HCEC 1CT (cell line): ENCODE results near the gene AGAP1.
A peak's percentile ranks its signal among the peaks of the same experiment; 100 is the strongest.

ENCODE experiments used
- DNase-seq: peaks from one replicate; pipeline ENCODE4 v3.0.0-alpha.2; 2017

The AGAP1 gene

DNA sequence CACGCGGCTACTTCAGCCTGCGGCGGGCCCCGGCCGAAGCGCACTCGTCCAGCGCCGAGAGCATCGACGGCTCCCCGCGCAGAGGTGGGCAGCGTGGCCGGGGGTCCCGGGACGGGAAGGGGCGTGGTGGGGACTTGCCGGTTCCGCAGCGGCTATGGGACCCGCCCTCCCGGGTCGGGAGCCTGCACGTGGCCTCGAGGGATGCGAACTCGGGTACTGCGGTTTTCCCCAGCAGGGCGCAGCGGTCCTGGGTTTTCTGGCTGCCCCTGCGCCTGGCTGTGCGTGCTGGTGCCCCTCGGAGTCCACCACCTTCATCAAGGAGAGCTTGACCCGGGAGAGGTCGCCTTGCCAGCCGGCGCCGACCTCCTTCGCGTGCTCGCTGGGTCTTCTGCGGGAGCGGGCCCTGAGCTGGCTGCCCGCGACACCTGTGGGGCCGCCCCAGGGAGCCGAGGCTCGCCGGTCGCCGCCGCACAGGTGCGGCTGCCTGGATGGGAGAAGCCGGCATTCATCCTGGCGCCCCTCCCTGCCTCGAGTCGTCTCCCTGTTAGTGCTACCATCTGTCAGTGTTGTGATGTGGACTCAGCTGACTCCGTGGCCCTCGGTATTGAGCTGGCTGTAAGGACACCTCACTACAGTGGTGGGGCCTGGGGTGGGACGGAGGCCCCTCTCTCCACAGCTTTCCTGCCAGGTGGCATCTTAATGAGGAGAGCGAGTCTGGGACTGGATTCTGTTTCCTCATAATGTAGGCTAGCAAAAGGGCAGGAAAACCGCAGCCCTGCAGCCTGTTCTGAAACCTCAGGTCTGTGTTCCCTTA is 177.3 kb downstream of the AGAP1 start:
- no peak for DNase-seq

GRCh38 chr2:235672720-235673119 is 178.9 kb downstream of the AGAP1 start:
- no peak for DNase-seq

- DNase-seq, result no peak
Measured at GRCh38 chr2:235674146-235674545, 180.3 kb downstream of the AGAP1 start.

DNA sequence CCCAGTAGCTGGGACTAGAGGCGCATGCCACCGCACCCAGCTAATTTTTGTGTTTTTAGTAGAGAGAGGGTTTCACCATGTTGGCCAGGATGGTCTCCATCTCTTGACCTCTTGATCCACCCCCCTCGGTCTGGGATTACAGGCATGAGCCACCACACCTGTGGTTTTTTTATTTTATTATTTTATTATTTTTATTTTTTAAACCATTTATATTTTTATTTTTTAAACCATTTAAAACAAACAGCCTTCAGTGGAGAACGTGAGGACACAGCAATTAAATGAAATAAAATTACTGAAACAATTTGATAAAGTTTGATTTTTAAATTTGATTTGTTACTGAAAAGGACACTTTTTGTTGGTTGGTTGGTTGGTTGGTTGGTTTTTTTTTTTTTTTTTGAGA is 181.0 kb downstream of the AGAP1 start:
- no peak for DNase-seq

GRCh38 chr2:235675678-235676535 is 182.1 kb downstream of the AGAP1 start:
- DNase-seq, result peak; percentile 64

DNA sequence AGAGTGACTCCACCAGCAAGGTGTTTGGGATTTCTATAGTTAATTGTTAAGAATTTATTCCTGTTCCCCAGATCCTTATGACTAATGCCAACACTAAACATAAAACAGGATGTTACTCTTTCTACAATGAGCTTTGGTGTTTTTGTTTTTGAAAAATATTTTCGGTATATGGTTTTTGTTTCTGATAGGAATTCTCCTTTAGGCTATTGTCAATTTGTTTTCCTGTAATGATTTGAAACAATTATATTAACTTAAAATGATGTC is 182.6 kb downstream of the AGAP1 start:
- peak; percentile 9 for DNase-seq

DNA sequence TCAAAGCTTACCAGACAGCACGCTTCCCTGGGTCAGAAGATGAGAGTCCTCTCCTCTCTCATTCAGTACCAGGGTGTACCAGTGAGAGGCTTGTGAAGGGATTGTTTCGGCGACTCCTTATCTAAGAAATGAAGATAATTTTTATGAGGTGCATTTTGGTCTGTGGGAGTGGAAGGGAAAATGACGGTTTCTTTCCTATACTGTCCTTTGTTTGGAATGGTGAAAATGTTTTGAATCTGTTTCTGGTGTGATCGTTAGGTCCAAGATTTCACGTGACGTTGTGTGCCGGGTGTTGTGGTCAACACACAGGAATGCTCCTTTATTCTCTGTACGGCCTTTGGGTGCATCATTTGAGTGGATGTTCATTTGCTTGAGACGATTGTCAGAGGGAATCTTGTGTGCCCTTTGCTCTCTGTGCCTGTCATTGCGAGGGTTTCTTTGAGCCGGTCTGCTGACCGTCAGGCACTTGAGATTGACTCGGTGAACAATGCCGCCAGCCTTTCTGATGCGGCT is 183.5 kb downstream of the AGAP1 start:
- DNase-seq, result no peak

- no peak for DNase-seq
Measured at GRCh38 chr2:235677937-235678336, 184.1 kb downstream of the AGAP1 start.

- no peak for DNase-seq
Measured at GRCh38 chr2:235678712-235679111, 184.9 kb downstream of the AGAP1 start.

- no peak for DNase-seq
Measured at GRCh38 chr2:235679471-235679870, 185.6 kb downstream of the AGAP1 start.

DNA sequence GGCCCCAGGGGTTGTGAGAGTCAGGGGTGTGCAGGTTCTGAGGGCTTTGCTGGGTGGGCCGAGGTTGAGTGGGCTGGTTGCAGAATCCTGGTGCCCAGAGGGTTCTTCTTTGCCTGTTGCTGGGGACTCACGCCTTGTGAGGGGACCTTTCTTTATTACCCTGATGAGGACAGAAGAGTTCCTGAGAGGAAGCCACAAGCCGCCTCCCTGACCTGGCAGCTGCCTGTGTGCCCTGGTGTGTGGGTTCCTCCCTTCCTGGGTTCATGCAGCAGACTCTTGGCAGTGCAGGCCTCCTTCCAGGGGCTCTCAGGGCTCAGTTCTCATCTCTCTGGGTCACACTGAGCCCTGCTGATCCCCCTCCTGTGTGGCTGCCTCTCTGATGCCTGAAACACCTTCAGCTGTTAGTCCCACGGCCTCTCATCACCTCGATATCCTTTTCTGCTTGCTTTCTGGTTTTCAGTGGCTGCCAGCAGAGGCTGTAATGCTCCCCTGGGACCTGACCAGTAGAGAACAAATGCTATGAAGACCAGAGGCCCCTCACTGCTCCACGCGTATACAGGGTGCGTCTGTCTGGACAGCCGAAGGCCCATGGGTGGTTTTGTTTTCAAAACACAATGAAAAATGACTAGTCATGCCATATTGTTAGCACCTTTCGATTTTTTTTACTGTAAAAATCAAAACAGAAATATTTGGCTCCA is 191.3 kb downstream of the AGAP1 start:
- no peak for DNase-seq

- no peak for DNase-seq
Measured at GRCh38 chr2:235688511-235689426, 194.9 kb downstream of the AGAP1 start.

DNA sequence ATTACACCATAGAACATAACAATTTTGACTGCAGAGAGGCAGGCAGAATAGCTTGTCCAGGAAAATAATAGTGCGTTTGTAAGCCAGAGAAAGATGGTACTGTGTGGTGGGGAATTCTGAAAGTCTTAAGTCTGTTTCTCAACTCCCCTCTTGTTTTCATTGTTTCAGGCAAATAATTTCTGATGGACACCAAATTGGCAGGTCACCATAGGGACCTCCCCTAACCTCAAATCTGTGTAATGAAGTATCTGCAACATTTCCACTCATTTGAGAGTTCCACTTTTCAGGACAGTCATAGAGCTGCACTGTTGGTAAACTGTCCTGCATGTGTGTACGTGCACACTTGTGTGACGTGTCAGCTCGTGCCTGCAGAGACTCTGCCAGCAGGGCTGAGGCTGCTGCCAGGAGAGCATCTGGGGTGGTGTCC is 195.6 kb downstream of the AGAP1 start:
- DNase-seq, result no peak

GRCh38 chr2:235690082-235690808 is 196.4 kb downstream of the AGAP1 start:
- no peak for DNase-seq

DNA sequence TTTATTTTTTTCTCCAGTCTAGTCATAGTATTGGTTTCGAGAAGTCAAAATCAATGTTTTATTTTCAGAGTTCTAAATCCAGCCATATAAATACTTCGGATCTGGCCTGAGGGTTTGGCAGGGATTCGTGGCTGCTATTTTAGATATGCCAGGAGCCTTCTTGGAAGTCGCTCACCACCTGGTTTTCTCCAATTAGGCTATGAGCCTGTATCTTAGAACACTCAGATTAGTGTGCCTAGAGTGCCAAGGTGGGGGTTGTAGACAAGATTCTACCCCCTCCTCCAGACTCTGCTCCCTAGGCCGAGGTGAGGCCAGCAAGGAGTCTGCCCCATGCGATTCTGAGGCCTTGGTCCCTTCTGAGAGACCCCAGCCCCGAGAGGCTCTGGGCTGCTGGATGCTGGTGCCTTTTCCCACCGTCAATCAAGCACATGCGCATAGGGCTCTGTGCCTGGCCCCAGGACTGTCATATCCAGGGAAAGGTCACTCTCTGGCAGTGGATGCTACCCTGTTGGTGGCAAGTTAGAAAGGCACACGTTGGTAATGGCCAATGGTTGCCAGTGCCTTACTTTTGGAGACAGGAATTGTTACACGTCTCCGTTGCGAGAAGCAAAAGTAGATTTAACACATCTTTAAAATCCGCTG is 197.1 kb downstream of the AGAP1 start:
- no peak for DNase-seq

DNA sequence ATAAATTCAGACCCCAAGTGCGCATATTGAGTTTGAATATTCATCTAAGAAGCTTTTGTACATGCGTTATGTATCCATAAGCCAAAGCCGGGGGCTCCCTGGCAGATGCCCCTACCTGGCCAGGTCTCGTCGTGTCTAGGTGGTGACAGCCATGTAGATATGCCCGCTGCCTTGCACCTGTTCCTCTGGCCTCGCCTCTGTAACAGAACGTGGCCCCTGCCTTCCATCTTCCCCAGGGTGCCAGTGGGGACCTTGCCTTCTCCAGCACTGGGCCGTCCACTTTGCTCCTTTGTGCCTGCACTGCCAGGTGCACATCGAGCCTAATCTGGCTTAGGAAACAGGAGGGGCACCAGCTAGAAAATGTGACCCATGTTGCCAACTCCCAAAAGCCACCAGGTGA is 198.2 kb downstream of the AGAP1 start:
- no peak for DNase-seq

GRCh38 chr2:235692671-235693171 is 198.9 kb downstream of the AGAP1 start:
- no peak for DNase-seq

GRCh38 chr2:235693279-235693678 is 199.4 kb downstream of the AGAP1 start:
- DNase-seq, result no peak

DNA sequence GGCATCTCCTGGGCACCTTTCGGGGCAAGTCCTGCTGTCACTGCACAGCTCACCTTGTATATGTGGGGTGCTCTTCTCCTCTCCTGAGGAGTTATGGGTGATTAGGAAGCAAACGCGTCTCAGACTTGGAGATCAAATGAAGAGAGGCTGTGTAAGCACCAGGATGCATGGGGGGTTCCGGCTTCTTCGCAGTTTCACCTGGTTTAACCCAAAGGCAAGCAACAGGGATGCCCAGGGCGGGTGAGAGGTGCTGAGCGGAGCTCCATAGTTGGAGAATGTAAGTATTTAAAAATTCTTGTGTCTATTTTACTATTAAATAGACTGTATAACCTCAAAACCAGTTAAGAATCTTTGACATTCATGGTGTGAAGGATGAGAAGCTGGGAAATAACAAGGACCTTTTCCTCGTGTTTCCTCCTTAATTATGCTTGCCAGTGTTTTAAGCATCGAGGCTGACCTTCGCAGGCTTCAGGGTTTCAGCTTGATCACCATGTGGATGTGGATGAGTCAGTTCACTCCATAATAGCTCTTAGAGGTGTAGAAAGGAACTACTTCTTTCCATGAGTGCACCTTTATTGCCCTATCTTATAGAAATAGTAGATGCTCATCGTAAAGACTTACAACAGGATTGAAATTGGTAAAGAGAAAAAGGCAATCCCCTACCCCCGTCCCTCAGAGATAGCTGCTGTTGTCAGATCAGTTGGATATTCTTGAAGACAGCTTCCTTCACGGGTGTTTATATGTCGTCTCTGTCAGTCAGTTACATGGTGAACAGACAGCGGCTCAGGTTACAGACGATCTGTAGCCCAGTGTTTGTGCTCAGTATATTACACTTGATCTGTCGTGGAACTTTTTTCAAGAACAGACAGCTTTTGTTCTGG is 201.1 kb downstream of the AGAP1 start:
- DNase-seq, result no peak

GRCh38 chr2:235695602-235695895 is 201.7 kb downstream of the AGAP1 start:
- DNase-seq, result no peak
